Stimulated activated naive CD4-positive, alpha-beta T cell treated with Interleukin-2 at 50 U/mL for 16 hours (primary cell): ENCODE measurements around the gene TMEM163.
"Not testable (repeated sequence)": the region's sequence is repeated elsewhere in the genome, so short reads cannot be mapped to it uniquely, and the experiment has no call there.

ENCODE experiments used
- DNase-seq: peaks from one replicate; lab custom pipeline; 2025; lab: John Stamatoyannopoulos, UW

The TMEM163 gene

DNA sequence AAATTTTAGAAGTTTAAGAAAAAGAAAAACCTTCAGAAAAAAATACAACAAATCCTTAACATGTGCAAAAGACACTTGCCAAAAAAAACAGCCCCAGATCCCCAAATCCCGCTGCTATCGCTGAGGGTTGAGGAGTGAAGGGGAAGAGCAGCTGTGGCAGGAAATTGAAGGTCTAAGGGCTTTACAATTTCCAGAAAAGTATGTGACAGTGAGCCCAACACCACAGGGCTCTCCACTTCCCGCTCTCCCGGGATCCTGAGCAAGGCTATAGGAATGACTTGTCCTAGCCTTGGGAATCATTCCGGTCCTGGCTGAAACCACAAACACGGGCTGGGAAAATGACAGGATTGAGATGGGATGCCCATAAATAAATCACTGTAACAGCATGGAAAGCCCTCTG is 191.4 kb downstream of the TMEM163 start:
- DNase-seq: no peak

DNA sequence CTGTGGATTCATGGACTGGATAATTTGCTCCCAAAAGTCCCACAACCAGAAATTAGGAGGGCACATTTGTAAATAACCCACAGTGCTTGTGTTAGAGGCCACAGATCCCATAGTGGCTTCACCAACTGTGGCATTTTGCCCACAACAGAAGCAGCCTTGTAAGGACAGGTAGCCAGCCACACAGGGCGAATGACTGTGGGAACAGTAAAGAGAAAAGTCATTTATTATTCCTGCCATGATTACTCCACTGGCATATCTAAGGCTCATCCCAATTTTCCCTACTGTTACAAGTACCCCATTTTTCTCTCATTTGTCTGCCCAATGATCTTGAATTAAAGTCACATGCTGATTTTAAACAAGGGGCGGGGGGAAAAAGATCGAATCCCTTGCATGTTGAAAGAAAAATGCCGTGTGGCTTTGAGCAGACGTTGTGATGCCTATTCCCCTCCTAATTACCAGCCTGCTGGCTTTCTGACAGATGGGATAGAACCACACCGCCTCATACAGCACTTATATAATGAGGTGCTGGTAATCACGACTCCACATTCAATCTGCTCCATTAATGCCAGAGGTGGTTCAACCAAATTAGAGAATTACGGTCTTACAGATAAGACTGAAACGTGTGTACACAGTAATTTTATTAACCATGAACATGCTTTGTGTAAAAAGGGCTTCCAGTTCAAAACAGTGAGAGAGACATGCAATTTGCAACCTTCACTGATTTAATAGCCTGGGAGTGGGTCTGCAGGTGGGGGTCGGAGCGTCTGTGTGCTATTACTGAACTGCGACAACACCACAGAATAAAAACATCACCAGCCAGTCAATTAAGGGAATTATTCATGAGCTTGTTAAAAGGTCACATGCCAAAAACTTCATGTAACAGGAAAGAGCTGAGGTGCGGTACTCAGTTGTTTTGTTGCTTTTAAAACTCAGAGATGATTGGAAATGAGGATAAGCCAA is 196.0 kb downstream of the TMEM163 start:
- no peak for DNase-seq

DNA sequence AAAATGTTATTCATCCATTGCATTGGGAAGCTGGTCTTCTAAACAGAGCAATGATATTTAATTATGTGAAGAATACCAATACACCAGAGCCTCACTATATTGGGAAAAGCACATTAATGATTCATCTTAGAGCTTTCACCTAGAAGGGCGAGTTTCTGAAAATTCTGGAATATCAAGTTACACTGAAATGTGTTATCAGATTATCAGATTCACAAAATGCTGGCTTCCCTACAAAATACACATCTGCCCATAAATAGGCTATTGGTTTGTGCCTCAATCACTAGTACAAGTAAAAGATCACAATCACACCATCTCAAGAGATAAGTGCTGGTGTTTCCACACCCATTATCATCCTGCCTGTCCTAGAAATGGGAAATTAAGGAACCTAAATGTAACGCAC is 200.7 kb downstream of the TMEM163 start:
- no peak for DNase-seq

DNA sequence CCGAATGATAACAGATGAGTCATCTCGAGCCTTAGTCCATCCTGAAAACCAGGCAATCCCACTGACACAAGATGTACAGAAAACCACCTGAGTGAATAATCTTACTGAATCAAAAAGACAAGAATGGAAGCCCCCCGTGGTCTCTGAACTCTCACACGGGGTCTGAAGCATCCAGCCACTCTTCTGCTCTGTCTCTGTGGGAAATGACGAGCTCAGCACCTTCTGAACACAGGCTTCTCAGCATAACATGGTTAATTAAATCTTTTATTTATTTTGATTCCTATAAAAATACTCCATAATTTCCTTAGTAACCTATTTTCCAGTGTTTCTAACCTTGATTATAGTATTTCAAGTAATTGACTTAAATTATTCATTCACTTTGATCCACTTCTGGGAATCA is 203.7 kb downstream of the TMEM163 start:
- no peak for DNase-seq

DNA sequence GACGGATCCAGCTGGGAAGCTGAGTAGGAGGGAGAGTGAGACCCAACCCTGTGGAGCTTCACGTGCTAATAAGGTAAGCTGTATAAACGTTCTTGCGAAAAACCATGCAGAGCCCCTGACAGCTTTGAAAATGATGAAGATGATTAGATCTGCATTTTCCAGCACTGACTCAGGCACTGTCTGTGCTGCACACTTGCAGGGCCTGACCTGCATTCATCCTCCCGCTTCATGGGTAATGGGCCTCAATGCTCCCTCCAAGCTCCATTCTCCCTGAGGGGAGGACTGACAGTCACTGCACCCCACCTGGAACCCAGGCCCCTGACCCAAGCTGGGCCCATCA is 205.4 kb downstream of the TMEM163 start:
- DNase-seq: no peak

DNA sequence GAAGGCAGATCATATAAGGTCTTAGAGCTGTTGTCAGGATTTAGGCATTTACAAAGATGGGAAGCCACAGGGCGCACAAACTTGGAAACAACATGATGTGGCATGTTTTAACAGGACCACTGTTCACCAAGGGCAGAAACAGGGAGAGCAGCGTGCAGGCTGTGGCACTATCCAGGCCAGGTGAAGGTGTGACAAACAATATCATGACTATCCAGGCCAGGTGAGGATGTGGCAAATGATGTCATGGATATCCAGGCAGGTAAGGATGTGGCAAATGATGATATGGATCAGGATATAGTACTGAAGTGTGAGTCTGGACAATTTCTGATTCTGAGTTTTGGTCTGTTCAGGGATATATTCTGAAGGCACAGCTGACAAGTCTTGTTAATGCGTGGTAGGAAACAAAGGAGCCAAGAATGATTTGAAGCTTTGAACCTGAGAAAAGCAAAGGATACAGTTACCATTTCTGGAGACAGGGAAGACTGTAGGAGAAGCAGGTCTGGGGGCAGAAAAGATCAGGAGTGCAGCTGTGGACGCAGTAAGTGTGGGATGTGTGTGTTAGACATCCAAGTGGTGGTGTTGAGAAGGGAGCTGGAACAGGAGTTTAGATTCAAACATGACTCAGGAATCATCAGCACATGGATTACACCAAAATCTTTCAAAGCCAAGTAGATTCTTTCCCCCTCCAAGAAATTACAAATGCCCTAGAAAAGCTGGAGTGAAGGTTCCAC is 205.9 kb downstream of the TMEM163 start:
- no peak for DNase-seq

DNA sequence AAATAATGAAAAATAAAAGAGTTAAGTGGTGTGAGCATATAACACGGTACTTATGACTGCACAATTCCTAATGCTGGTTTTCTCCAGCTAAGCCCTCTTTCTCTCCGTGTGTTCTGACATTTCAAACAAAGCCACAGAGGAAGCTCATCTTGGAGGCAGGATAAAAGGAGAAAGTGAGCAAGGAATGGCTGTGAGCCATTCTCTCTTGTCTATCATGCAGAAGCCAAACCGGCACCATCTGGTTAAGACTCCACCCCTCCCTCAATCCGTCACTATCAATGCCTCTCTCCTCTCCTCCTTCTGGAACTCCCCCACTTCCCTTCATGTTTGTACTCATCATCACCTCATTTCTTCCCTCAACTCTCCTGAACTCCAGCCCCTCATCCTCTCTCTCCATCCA is 210.4 kb downstream of the TMEM163 start:
- DNase-seq: no peak

DNA sequence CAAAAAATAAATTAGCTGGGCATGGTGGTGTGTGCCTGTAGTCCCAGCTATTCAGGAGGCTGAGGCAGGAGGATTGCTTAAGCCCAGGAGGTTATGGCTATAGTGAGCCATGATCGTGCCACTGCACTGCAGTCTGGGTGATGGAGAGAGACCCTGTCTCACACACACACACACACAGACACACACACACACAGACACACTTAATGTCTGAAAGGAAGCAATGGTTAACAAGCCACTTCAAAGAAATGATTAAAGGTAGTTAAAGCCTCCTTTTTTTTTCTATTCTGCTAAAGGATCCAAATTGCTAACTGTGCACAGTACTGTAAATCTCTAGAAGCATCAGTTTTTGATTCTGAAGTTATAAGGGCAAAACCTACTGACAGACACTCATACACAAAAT is 211.1 kb downstream of the TMEM163 start:
- no peak for DNase-seq

DNA sequence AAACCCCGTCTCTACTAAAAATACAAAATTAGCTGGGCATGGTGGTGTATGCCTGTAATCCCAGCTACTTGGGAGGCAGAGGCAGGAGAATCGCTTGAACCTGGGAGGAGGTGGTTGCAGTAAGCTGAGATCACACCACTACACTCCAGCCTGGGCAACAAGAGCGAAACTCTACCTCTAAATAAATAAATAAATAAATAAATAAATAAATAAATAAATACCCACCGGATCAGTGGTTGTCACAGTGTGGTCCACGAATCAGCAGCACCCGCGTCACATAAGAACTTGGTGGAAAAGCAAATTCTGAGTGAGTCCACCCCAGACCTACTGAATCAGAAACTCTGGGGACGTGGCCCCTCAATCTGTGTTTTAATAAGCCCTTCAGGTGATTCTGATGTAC is 211.6 kb downstream of the TMEM163 start:
- not testable (repeated sequence) for DNase-seq

DNA sequence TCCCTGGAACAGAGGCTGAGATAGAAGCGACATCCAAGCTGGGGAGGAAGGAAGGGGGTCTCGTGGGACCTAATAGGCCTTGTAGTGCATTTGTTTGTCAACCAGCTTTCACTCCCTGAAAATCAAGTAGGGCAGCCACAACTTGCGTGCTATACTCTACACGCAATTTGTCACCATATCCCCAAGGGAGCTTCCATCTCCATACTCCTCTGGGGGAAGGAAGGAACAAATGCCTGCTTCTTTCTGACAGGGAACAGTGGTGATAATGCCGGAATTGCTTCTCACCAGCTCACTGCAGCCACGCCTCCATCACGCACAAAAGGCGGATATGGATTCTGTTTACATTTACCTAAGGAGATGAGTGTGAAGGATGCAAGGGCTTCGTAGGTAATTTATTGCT is 213.4 kb downstream of the TMEM163 start:
- no peak for DNase-seq

DNA sequence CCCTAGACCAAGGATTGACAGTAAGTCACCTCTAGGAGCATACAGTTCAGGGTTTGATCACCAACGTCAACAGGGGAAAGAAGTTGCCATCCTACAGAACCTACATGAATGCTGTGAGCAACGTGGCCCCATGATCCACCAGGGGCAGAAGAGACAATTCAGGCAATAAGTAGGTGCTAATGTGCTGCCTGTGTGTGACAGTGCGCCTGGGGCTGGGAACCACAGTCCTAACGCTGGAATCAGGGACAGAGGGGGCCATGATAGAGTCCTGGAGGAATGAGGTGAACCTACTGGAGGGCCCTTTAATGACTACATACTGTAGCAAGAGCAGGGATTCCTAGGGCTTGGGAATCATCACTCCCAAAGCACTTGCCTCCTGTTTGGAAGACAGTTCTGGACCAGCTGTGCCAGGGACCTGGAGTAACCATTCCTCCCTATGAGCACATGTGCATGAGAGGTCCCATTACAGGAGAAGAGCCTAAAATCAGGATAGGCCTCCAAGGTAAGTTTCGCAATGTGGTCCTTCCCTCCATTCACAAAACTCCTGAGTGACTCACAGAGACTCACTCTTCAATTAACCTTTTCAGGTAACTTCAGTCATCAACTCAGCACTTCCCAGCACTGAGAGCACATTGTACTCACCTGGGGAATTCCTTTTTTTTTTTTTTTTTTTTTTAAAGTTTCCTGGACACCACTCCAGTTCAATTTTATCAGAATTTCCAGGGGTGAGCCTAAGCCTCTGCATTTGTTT is 214.0 kb downstream of the TMEM163 start:
- DNase-seq: no peak

DNA sequence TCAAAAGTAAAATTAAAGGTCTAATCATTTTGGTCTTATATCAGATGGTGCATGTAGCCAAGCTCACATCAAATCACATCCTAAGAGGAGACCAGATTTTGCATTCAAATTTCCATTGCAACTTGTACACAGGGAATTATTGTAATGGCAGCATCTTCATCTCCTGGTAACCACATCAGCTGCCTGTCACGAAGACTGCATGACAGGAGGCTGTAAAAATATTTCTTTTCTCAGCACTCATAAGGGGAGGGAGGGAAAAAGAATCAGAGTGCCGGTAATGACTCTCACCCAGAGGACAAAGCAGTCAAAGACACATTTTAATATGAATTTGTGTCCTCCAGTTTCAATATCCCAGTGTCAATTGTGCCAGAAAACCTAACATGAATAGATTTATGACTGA is 216.7 kb downstream of the TMEM163 start:
- no peak for DNase-seq

DNA sequence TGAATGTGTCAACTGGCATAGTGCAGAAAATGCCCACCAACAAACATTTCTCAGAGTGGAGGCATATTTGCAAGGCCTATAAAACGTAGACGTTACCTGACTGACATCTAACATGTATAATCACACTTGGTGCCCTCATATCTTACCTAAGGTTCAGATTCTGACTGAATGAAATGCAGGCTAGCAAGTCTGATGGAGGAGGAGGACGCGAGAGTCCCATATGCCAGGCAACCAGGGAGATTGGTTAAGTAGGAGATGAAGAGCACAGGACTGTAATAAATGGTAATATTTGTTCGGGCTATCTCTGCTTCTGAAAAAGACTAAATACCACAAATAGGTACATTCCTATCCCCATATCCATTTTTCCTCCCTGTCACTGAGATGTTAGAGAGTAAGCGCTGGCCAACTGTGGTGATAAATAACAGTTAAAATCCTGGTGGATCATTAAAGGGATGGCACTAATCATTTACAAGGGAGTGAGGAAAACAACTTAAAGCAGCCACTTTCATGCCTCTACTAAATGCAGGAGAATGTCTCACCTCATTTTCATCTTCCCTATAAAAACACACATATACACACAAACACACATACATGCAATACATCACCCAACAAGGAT is 217.2 kb downstream of the TMEM163 start:
- no peak for DNase-seq

DNA sequence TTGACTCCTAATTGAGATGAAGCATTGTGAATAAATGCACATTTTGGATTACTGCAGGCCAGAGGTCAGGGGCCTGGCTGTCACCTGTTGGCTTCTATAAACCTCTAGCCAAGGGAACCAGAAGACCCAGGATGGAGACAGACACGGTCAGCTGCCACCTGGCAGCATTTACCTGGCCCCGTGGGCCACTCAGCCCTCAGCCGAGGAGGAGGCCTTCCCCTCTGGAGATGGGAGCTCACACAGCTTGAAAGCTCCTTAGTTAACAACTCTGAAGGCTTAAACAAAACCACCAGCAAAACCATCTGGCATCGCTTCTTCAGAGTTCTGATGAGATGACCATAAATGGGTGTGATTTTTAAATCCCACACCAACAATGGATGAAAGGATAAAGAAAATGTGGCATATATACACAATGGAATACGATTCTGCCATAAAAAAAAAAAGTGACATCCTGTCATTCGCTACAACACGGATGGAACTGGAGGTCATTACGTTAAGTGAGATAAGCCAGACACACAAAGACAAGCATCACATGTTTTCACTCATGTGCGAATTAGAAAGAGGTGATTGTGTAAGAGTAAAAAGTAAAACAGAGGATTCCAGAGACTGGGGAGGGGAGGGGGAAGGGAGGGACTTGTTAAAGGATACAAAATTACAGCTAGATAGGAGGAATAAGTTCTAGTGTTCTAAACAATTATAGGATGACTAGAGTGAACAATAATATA is 218.4 kb downstream of the TMEM163 start:
- DNase-seq: no peak

DNA sequence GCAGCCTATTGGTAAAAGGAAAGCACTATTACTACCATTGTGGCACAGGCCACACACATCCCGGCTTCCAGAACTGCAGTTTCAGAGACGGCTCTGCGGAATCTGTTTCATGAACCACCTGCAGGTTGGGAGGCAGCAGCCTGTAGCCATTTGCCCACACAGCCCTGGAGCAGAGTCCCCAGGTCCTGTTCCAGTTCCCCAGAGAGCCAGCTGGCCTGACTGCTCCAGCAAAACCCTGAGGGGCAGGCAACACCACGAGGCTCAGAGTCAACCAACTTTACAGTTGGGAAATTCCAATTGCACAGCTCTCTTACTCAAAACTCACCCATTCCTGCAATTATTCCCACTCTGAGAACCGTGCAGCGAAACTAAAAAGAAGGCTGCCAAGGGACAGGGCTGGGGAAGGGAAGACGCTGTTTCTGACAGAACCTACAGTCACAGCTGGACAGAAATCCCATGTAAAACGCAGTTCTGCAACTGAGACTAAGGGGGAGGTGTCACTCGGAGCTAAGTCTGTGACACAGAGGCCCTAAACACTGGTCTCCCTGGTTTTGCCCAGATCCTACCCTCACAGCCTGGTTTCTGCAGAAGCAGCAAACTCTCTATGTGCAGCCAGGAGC is 219.4 kb downstream of the TMEM163 start:
- DNase-seq: no peak

DNA sequence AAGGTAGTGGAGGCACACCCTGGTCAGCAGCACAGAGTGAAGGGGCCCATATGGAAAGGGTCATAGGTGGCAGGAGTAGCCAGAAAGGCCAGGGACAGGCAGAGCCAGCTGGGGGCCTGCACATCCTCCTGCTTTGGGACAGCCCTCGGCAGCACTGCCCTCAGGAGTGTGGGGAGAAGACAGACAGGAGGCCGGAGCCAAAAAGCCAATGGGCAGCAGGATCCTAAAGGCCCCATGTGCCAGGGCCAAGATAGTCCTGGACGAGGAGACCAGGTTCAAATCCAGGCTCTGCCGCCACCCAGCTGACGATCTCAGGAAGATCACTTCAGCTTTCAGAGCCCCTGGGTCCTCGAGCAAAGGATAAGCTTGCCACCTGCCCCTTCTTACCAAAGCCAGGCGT is 220.1 kb downstream of the TMEM163 start:
- no peak for DNase-seq

DNA sequence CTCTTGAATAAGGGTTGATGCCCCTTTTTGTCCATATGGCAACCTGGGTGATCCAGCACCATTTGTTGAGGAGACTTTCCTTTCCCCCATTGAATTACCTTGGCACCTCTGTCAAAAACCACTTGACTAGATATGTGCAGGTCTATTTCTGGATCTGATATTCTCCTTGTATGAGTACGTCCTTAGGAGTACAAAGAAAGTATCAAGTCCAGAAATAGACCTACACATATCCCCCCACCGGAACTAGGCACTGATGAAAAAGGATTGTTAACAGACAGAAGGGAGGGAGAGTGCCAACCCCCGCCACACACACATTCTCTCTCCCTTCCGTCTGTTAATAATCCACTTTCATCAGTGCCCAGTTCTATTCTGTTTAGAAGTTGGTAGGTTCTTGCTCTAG is 225.0 kb downstream of the TMEM163 start:
- DNase-seq: no peak

DNA sequence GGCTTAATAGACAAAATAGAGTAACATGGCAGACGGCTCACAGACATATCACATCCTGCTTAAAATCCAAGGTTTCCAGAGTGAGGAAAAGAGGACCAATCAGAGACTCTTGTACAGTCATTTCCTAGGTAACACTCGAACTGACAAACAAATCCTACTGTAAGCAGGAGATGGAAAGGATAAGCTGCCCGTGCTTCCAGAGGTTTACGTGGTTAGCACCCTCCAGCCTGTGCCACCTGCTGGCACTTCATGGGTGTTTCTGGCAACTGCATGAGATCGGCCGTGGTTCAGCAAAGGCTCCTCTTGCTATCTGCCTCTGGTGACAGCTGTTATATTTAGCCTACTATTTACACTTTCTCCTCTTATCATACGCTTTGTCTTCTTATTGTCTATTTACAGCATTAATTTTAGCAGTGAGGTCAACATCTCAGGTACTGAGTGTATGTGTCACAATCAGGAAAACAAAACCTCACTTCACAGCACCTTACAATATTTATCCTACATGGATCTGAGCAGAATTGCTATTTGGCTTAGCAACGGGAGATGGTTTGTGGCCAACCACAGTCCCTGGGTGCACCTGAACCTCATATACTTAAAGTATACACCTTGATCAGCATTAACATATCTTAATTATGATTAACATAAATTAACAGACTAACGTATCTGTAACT is 226.9 kb downstream of the TMEM163 start:
- no peak for DNase-seq

DNA sequence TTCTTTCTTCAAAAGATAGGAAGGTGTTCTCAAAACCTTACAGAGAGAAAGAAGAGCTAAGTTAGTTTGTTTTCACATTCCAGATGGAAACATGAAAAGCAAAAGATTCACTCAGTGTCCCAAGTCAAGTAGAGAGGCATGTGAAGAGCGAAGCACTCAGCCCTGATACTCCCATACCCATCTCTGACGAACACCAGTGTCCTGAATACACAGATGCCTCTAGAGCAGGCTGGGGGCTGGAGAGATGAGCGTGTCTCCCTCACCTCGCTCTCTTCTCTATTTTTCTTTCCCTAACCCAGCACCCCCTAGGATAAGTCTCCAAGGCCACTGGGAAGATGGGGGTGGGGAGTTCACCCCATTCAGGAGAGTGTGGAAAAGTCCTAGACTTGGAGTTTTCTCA is 227.8 kb downstream of the TMEM163 start:
- no peak for DNase-seq

DNA sequence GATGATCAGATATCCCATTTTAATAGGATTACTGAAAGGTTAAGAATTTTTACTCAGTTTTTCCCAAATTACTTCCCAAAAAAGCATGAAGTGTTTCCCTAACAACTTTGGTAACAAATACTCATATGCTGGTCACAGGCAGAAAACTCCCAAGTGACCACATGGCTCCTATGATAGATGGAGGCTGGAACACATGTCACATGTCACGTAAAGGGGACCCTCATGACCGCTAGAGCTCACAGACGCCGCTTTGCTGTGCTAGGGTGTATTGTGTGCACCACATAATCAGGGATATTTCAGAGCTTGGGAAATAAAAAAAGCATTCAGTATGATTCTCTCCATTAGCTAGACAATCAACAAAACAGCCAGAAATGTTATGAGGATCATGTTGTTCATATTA is 228.2 kb downstream of the TMEM163 start:
- no peak for DNase-seq
